Liver (tissue), 3 donors: ENCODE results near the gene ZNF524.

Experiments used
- EGR1 ChIP-seq, 2 donors: IDR thresholded peaks; 2 replicates each; pipeline ENCODE4 v1.6.1; 2016 to 2018; ENCODE audit warnings: antibody characterized with exemption in 2 of 2, low read depth in 2 of 2
- FOXA1 ChIP-seq: IDR thresholded peaks from 2 replicates; pipeline ENCODE4 v1.6.1; 2016; ENCODE audit warnings: antibody characterized with exemption
- JUND ChIP-seq, 2 donors: IDR thresholded peaks; 2 replicates each; pipeline ENCODE4 v1.6.1; 2016; ENCODE audit warnings: antibody characterized with exemption in 2 of 2
- NR2F2 ChIP-seq: IDR thresholded peaks from 2 replicates; pipeline ENCODE4 v1.6.1; 2016; ENCODE audit warnings: antibody characterized with exemption
- RAD21 ChIP-seq, 2 donors: IDR thresholded peaks; 2 replicates each; pipeline ENCODE4 v1.6.1; 2016; ENCODE audit warnings: antibody characterized with exemption in 2 of 2, mild to moderate bottlenecking in 2 of 2
- RXRA ChIP-seq, 2 donors: IDR thresholded peaks; 2 replicates each; pipeline ENCODE4 v1.6.1; 2017 to 2018; ENCODE audit warnings: antibody characterized with exemption in 2 of 2, mild to moderate bottlenecking in 1 of 2
- SP1 ChIP-seq: IDR thresholded peaks from 2 replicates; pipeline ENCODE4 v1.6.1; 2018; ENCODE audit warnings: antibody characterized with exemption, mild to moderate bottlenecking
- TAF1 ChIP-seq: conservative IDR thresholded peaks from 2 replicates; pipeline ENCODE4 v1.6.1; 2016; ENCODE audit warnings: antibody characterized with exemption, mild to moderate bottlenecking
- YY1 ChIP-seq: IDR thresholded peaks from 2 replicates; pipeline ENCODE4 v1.6.1; 2016; ENCODE audit warnings: antibody characterized with exemption, mild to moderate bottlenecking
- TF ChIP-seq, protein P1 (sequence below): fragments of 150-350 bp; IDR thresholded peaks from 2 replicates; pipeline ENCODE4 v1.5.1; 2017; ENCODE audit warnings: improper control_type of control experiment, low read depth, low read length; ENCODE audit not compliant: missing input control
- TF ChIP-seq, protein P2 (sequence below): IDR thresholded peaks from 2 replicates; pipeline ENCODE4 v1.6.1; 2016; ENCODE audit warnings: antibody characterized with exemption
- TF ChIP-seq, protein P3 (sequence below): IDR thresholded peaks from 2 replicates; pipeline ENCODE4 v1.6.1; 2016; ENCODE audit warnings: antibody characterized with exemption, mild to moderate bottlenecking
- donor health status: healthy.
- donor health status: healthy.

DNA sequence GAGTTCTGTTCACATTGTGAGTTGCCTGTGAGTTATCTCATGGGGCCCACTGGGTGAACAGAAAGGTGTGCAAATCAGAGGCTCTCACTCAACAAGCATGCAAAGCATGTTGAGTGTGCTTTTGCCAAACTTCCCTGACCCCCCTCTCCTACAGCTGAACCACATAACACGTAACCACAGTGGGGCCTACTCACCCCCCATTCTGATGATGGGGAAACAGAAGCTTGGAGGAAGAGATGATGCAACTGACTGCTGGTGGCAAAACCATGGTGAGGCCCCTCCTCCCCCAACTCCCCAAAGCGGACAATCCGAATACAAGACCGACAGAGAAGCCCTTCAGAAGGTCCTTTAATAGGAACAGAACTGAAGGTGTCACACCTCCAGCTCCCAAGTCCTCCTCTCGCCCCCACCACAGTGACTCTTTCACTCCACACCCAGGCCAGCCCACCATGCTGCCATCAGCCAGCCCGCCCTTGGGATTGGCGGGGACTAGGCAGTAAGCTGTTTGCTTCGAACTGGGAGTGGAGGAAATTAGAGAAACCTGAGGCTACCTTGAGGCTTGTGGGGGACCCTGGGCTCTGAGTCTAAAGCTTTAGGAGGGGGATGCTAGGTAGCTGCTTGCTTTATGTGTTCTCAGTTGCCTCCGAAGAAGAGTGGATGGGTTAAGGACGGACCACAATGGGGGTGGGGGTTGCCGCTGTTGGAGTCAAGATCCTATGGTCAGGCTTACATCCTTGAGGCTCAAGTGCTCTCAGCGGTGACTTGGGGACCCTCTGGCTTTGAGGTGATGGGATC, 20.5 kb downstream of the ZNF524 start:
- TF ChIP-seq, protein P1, sequence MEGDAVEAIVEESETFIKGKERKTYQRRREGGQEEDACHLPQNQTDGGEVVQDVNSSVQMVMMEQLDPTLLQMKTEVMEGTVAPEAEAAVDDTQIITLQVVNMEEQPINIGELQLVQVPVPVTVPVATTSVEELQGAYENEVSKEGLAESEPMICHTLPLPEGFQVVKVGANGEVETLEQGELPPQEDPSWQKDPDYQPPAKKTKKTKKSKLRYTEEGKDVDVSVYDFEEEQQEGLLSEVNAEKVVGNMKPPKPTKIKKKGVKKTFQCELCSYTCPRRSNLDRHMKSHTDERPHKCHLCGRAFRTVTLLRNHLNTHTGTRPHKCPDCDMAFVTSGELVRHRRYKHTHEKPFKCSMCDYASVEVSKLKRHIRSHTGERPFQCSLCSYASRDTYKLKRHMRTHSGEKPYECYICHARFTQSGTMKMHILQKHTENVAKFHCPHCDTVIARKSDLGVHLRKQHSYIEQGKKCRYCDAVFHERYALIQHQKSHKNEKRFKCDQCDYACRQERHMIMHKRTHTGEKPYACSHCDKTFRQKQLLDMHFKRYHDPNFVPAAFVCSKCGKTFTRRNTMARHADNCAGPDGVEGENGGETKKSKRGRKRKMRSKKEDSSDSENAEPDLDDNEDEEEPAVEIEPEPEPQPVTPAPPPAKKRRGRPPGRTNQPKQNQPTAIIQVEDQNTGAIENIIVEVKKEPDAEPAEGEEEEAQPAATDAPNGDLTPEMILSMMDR, result no peak
- no peak for TF ChIP-seq YY1
- TF ChIP-seq JUND (IDR thresholded peaks at IDR 0.05), result no peak
- TF ChIP-seq SP1, result no peak
- TF ChIP-seq, protein P2, sequence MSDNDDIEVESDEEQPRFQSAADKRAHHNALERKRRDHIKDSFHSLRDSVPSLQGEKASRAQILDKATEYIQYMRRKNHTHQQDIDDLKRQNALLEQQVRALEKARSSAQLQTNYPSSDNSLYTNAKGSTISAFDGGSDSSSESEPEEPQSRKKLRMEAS, result no peak
- TF ChIP-seq RAD21 (IDR thresholded peaks at IDR 0.05), result no peak
- TF ChIP-seq RXRA (IDR thresholded peaks at IDR 0.05), result no peak
- no peak for TF ChIP-seq EGR1 (IDR thresholded peaks at IDR 0.05; ENCODE audit: low read depth in 2 of 2)
- no peak for TF ChIP-seq FOXA1
- TF ChIP-seq TAF1, result no peak
- no peak for TF ChIP-seq NR2F2
- TF ChIP-seq, protein P3, sequence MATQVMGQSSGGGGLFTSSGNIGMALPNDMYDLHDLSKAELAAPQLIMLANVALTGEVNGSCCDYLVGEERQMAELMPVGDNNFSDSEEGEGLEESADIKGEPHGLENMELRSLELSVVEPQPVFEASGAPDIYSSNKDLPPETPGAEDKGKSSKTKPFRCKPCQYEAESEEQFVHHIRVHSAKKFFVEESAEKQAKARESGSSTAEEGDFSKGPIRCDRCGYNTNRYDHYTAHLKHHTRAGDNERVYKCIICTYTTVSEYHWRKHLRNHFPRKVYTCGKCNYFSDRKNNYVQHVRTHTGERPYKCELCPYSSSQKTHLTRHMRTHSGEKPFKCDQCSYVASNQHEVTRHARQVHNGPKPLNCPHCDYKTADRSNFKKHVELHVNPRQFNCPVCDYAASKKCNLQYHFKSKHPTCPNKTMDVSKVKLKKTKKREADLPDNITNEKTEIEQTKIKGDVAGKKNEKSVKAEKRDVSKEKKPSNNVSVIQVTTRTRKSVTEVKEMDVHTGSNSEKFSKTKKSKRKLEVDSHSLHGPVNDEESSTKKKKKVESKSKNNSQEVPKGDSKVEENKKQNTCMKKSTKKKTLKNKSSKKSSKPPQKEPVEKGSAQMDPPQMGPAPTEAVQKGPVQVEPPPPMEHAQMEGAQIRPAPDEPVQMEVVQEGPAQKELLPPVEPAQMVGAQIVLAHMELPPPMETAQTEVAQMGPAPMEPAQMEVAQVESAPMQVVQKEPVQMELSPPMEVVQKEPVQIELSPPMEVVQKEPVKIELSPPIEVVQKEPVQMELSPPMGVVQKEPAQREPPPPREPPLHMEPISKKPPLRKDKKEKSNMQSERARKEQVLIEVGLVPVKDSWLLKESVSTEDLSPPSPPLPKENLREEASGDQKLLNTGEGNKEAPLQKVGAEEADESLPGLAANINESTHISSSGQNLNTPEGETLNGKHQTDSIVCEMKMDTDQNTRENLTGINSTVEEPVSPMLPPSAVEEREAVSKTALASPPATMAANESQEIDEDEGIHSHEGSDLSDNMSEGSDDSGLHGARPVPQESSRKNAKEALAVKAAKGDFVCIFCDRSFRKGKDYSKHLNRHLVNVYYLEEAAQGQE, result no peak
